ENCODE results near the gene XXYLT1.

Gene XXYLT1

GRCh38 chr3:195080125-195080524 is 190.8 kb downstream of the XXYLT1 start:
- Histone ChIP-seq H3F3A (ENCODE audit: control insufficient read depth, insufficient read depth) (no peaks in the 10 kb centered on the region), H3K9me3 (ENCODE audit: control insufficient read depth, insufficient read depth, low read length) (no peaks in the 10 kb centered on the region), H3K27me3 (ENCODE audit: control insufficient read depth, low read length) (no peaks in the 10 kb centered on the region), H3K79me2 (ENCODE audit: control insufficient read depth, low read length) (no peaks in the 10 kb centered on the region), H3K27ac (ENCODE audit: low read depth, low read length) (no peak overlapping the region), H3K4me1 (ENCODE audit: control insufficient read depth, low read length) (peaks cover 6% of the 10 kb centered on the region), H3K4me2 (ENCODE audit: low read length) (no peak overlapping the region), H3K9me2 (replicated peaks; ENCODE audit: control insufficient read depth, low read length) (no peaks in the 10 kb centered on the region), H3K36me3 (ENCODE audit: control insufficient read depth, low read length) (no peaks in the 10 kb centered on the region), H4K20me1 (ENCODE audit: control insufficient read depth, insufficient read depth, low read depth, low read length) (peaks cover 6% of the 10 kb centered on the region; the same call in 1 of the 2 replicates), H3K4me3 (ENCODE audit: low read length) (no peak overlapping the region)
- TF ChIP-seq EZH2phosphoT487 (IDR thresholded peaks at IDR 0.05; ENCODE audit: borderline replicate concordance, low read length): no peak
- no peak for TF ChIP-seq CTCF (IDR thresholded peaks at IDR 0.05; ENCODE audit: low read depth, low read length, poor library complexity, severe bottlenecking)

- Histone ChIP-seq H3K4me1 (ENCODE audit: control insufficient read depth, low read length) (peaks cover 6% of the 10 kb centered on the region), H3K9me3 (ENCODE audit: control insufficient read depth, insufficient read depth, low read length) (no peaks in the 10 kb centered on the region), H3K4me2 (ENCODE audit: low read length) (no peak overlapping the region), H3K79me2 (ENCODE audit: control insufficient read depth, low read length) (no peaks in the 10 kb centered on the region), H3K36me3 (ENCODE audit: control insufficient read depth, low read length) (no peaks in the 10 kb centered on the region), H3K27me3 (ENCODE audit: control insufficient read depth, low read length) (no peaks in the 10 kb centered on the region), H3K9me2 (replicated peaks; ENCODE audit: control insufficient read depth, low read length) (no peaks in the 10 kb centered on the region), H3F3A (ENCODE audit: control insufficient read depth, insufficient read depth) (no peaks in the 10 kb centered on the region), H3K27ac (ENCODE audit: low read depth, low read length) (no peak overlapping the region), H4K20me1 (ENCODE audit: control insufficient read depth, insufficient read depth, low read depth, low read length) (peaks cover 6% of the 10 kb centered on the region; the same call in 1 of the 2 replicates), H3K4me3 (ENCODE audit: low read length) (no peak overlapping the region)
- TF ChIP-seq CTCF (IDR thresholded peaks at IDR 0.05; ENCODE audit: low read depth, low read length, poor library complexity, severe bottlenecking) (no peak), EZH2phosphoT487 (IDR thresholded peaks at IDR 0.05; ENCODE audit: borderline replicate concordance, low read length) (no peak)
Measured at GRCh38 chr3:195079636-195080035, 191.3 kb downstream of the XXYLT1 start.

DNA sequence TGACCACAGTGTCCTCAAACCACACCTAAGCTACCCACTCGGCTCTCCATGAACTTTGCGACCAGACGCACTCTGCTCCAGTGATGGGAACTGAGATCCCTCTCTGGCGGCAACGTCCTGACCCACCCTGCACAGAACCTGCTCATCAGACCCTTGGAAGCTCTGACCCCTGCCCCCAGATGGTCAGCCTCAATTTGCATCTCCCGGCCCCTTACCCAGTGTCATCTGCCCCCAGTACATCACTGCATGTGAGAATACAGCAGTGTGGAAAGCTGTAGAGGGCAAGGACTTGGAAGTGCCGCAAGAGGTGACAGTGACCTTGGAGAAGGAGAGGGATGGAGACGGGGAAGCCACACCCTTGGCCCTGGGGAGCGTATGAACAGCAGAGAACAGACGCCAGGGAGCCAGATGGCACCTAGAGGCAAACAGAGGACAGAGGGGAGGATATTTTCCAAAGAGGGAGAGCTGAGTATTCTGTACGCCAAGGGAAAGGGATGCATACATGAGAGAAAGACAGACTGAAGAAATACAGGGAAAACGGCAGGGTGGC is 192.0 kb downstream of the XXYLT1 start:
- H3K4me1 ChIP-seq (ENCODE audit: control insufficient read depth, low read length): peaks cover 6% of the 10 kb centered on the region
- H4K20me1 ChIP-seq (ENCODE audit: control insufficient read depth, insufficient read depth, low read depth, low read length): peaks cover 6% of the 10 kb centered on the region; the same call in 1 of the 2 replicates
- H3K9me2 ChIP-seq (replicated peaks; ENCODE audit: control insufficient read depth, low read length): no peaks in the 10 kb centered on the region
- H3F3A ChIP-seq (ENCODE audit: control insufficient read depth, insufficient read depth): no peaks in the 10 kb centered on the region
- H3K36me3 ChIP-seq (ENCODE audit: control insufficient read depth, low read length): no peaks in the 10 kb centered on the region
- no peak overlapping the region for H3K4me3 ChIP-seq (ENCODE audit: low read length)
- TF ChIP-seq EZH2phosphoT487 (IDR thresholded peaks at IDR 0.05; ENCODE audit: borderline replicate concordance, low read length): no peak
- TF ChIP-seq CTCF (IDR thresholded peaks at IDR 0.05; ENCODE audit: low read depth, low read length, poor library complexity, severe bottlenecking): no peak
- H3K4me2 ChIP-seq (ENCODE audit: low read length): no peak overlapping the region
- H3K79me2 ChIP-seq (ENCODE audit: control insufficient read depth, low read length): no peaks in the 10 kb centered on the region
- no peaks in the 10 kb centered on the region for H3K9me3 ChIP-seq (ENCODE audit: control insufficient read depth, insufficient read depth, low read length)
- no peaks in the 10 kb centered on the region for H3K27me3 ChIP-seq (ENCODE audit: control insufficient read depth, low read length)
- H3K27ac ChIP-seq (ENCODE audit: low read depth, low read length): no peak overlapping the region

Measured in DOHH2 (cell line).